ENCODE results near the gene DCAF8.

The DCAF8 gene

DNA sequence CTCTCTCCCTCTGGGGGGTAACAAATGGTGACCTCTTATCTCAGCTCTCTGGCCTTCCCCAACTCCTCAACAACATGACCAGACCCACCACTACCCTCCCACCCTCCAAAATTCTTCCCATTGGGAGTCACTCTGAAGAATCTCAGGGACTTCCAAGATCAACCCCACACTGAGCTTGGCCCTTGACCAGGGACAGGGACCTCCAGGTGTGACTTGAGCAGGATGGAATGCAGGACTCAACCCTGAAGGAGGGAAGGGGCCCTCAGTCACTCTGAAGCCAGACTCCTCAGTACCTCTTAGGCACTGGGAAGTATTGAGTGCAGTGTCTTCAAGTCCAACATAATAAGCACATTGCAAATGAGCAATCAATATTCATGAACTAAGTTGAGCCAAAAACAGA, 70.1 kb downstream of the DCAF8 start:
- Mint-ChIP-seq H3K36me3 (ENCODE audit: low read depth) (no peaks in the 10 kb centered on the region), H3K9me3 (no peaks in the 10 kb centered on the region), H3K4me1 (peaks cover 31% of the 10 kb centered on the region), H3K4me3 (no peak overlapping the region), H3K27me3 (ENCODE audit: low read depth, poor library complexity) (peaks cover 11% of the 10 kb centered on the region), H3K27ac (no peak overlapping the region)
- TF ChIP-seq, protein P1, sequence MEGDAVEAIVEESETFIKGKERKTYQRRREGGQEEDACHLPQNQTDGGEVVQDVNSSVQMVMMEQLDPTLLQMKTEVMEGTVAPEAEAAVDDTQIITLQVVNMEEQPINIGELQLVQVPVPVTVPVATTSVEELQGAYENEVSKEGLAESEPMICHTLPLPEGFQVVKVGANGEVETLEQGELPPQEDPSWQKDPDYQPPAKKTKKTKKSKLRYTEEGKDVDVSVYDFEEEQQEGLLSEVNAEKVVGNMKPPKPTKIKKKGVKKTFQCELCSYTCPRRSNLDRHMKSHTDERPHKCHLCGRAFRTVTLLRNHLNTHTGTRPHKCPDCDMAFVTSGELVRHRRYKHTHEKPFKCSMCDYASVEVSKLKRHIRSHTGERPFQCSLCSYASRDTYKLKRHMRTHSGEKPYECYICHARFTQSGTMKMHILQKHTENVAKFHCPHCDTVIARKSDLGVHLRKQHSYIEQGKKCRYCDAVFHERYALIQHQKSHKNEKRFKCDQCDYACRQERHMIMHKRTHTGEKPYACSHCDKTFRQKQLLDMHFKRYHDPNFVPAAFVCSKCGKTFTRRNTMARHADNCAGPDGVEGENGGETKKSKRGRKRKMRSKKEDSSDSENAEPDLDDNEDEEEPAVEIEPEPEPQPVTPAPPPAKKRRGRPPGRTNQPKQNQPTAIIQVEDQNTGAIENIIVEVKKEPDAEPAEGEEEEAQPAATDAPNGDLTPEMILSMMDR (IDR thresholded peaks at IDR 0.05): no peak
- DNase-seq: no peak

DNA sequence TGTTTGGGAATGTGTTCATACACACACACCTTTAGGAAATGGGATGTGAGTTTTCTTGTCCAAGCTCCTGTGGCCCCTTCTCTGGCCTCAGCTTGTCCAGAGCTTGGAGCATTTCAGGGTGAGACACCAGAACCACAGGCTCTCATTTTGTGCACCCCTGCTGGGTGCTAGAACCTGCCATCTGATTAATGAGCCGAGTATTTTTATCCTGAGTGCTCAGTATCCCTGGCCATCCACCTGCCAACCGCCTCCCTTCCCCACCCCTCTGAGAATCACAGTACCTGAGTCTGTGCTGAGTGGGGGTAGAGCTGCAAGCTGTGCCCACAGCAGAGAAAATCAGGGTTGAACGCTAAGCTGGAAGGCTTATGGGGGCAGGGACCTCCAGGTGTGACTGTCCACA, 70.6 kb downstream of the DCAF8 start:
- TF ChIP-seq, protein P1 (IDR thresholded peaks at IDR 0.05): no peak
- Mint-ChIP-seq H3K27me3 (ENCODE audit: low read depth, poor library complexity) (peaks cover 7% of the 10 kb centered on the region), H3K36me3 (ENCODE audit: low read depth) (no peaks in the 10 kb centered on the region), H3K4me3 (no peak overlapping the region), H3K27ac (no peak overlapping the region), H3K9me3 (no peaks in the 10 kb centered on the region), H3K4me1 (peaks cover 36% of the 10 kb centered on the region)
- DNase-seq: no peak

DNA sequence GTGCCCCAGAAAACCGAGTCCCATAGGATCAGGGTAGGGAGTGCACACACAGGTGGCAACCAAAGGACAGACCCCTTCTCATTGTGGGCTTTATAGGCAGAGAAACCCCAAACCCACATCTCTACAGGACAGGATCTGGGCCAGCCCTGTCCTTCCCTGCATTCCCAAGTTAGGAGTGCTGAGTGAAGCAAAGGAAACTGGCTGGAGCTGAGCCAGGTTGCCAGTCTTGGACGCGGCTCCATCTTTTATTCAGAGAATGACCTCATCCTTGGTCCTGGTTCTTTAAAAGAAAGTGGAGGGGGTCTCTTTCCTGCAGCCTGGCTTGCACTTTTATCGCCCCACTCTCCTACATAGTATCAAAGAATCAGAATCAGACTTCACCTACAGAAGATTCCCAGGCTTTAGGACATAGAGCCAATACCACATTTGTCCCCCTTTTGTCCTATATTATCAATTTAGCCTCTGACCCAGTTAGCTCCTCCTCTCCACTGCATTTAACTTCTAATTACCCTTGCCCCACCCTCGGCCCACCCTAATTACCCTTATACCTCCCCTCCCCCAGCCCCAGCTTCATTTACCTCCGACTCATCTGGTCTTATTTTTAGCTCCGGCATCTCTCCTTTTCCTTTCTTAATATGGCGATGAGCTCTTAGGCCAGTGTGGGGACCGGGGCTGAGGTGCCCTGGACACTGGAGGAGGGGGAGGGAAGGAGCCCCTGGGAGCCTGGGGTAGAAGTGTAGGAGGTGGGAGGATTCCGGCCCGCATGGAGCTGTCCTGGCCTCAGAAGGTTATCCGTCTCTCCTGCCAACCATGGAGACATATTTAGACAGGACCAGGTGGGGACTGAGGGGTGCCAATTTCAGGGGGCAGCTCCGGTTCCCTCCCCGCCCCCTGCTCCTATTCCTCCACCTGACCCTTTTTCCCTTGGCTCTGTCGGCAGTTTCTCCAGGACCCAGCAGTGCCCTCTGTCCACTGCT, 72.4 kb downstream of the DCAF8 start, which contains the start of gene CASQ1:
Gene CASQ1 (plus strand): TSS at position 927 of the 977 bp plus-strand sequence. CDS start 177 bp downstream, outside the sequence.
- TF ChIP-seq, protein P1 (IDR thresholded peaks at IDR 0.05): no peak
- H3K27me3 Mint-ChIP-seq (ENCODE audit: low read depth, poor library complexity): peaks cover 7% of the 10 kb centered on the region
- H3K9me3 Mint-ChIP-seq: no peaks in the 10 kb centered on the region
- peaks cover 43% of the 10 kb centered on the region for H3K4me1 Mint-ChIP-seq
- H3K27ac Mint-ChIP-seq: no peak within 1 kb of the TSS
- no peak for DNase-seq
- H3K36me3 Mint-ChIP-seq (ENCODE audit: low read depth): no peaks in the 10 kb centered on the region
- H3K4me3 Mint-ChIP-seq: no peak within 1 kb of the TSS

DNA sequence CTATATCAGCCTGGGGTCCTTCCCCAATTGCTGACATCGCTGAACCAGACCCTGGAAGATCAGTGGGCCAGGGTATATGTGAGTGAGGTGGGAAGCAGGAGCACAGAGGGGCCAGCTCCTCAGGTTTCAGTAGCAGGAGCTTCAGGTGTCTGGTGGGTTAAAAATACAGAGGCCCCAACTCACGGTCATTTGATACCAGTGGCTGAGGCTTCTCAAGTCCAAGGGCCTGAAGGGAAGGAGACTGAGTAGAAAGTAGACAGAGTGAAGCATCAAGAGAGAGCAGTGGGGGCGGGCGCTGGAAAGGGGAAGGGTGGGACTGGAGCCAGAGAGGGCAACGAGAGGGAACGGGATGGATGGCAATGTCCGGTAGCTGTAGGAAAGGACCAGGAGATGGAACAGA, 74.0 kb downstream of the DCAF8 start:
- TF ChIP-seq, protein P1 (IDR thresholded peaks at IDR 0.05): no peak

DNA sequence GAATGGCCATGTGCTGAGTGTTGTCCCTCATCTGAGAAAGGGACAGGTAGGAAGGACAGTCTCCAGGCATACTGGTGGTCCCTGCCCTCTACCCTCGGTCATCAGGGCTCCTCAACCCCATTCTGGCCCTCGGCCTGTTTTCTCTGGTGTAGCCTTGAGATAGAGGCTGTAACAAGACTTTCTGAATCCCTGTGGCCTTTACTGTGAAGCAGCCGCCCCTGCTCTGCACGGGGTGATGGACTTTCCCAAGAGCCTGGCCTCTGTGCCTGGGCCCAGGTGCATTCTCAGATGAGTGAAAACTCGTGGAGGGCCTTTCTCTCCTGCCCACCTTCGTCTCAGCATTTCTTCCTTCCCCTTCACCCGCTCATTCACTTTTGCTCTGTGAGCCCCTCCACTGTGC, 74.9 kb downstream of the DCAF8 start:
- no peaks in the 10 kb centered on the region for H3K36me3 Mint-ChIP-seq (ENCODE audit: low read depth)
- H3K4me1 Mint-ChIP-seq: peaks cover 43% of the 10 kb centered on the region
- DNase-seq: no peak
- no peak overlapping the region for H3K27ac Mint-ChIP-seq
- peaks cover 7% of the 10 kb centered on the region for H3K27me3 Mint-ChIP-seq (ENCODE audit: low read depth, poor library complexity)
- no peak overlapping the region for H3K4me3 Mint-ChIP-seq
- H3K9me3 Mint-ChIP-seq: no peaks in the 10 kb centered on the region
- TF ChIP-seq, protein P1 (IDR thresholded peaks at IDR 0.05): no peak

More for the DNA sequence above, 74.0 kb downstream of the DCAF8 start:
- DNase-seq: no peak
- no peaks in the 10 kb centered on the region for H3K9me3 Mint-ChIP-seq
- peaks cover 7% of the 10 kb centered on the region for H3K27me3 Mint-ChIP-seq (ENCODE audit: low read depth, poor library complexity)
- peak overlapping the region; percentile 1 for H3K4me3 Mint-ChIP-seq
- H3K36me3 Mint-ChIP-seq (ENCODE audit: low read depth): no peaks in the 10 kb centered on the region
- H3K27ac Mint-ChIP-seq: no peak overlapping the region
- peaks cover 43% of the 10 kb centered on the region for H3K4me1 Mint-ChIP-seq
